Activated CD8-positive, alpha-beta T cell treated with anti-CD3 and anti-CD28 coated beads, Interleukin-2, amount 10 ng/mL, durations not matched to agents 7 days and 5 days (primary cell): Measurements from ENCODE around the gene SIK1. TPM values are rescaled to one million over a fixed set of nuclear protein-coding genes. Genes with fewer than 3 reads are reported as not detected.
"Not testable (repeated sequence)": the region's sequence is repeated elsewhere in the genome, so short reads cannot be mapped to it uniquely, and the experiment has no call there.

ENCODE experiments used
- ATAC-seq: fragments of 150-1000 bp; cut with Tn5 transposase; one replicate; pipeline ENCODE4 v1.10.0; 2021; ENCODE audit warnings: moderate library complexity
- CTCF ChIA-PET: fragments of 350-600 bp; sonication (Branson Sonifier 250); formaldehyde crosslinking; loops from one replicate; lab custom pipeline; 2021; ENCODE audit warnings: antibody characterized with exemption; lab: Charles Lee
- POLR2A ChIA-PET: fragments of 350-600 bp; sonication (Branson Sonifier 250); formaldehyde crosslinking; loops from one replicate; lab custom pipeline; 2021; ENCODE audit warnings: antibody characterized with exemption; lab: Charles Lee
- DNase-seq: peaks from one replicate; pipeline ENCODE4 v3.0.0-alpha.2; 2020
- H3K27ac Mint-ChIP-seq: one replicate; pipeline ENCODE4 v1.8.0; 2021; ENCODE audit warnings: mild to moderate bottlenecking, mixed read lengths
- H3K27me3 Mint-ChIP-seq: one replicate; pipeline ENCODE4 v1.8.0; 2021; ENCODE audit warnings: low read depth, mixed read lengths
- H3K36me3 Mint-ChIP-seq: one replicate; pipeline ENCODE4 v1.8.0; 2021; ENCODE audit warnings: low read depth, mixed read lengths
- H3K4me1 Mint-ChIP-seq: one replicate; pipeline ENCODE4 v1.8.0; 2021; ENCODE audit warnings: low read depth, mixed read lengths
- H3K4me3 Mint-ChIP-seq: one replicate; pipeline ENCODE4 v1.8.0; 2021; ENCODE audit warnings: mild to moderate bottlenecking, mixed read lengths
- H3K9me3 Mint-ChIP-seq: one replicate; pipeline ENCODE4 v1.8.0; 2022; ENCODE audit warnings: mixed read lengths; ENCODE audit not compliant: insufficient read depth
- total RNA-seq, 2 experiments: library from RNA; stranded (reverse); gene quantifications; one replicate each; pipeline ENCODE4 v1.2.3, GENCODE V29; 2021

Gene SIK1
- total RNA-seq, 2 experiments from 2014 or later = 30.1 to 31.5 TPM

GRCh38 chr21:43430830-43431416 is 4.0 kb upstream of the SIK1 start:
- ATAC-seq, H3K9me3 Mint-ChIP-seq, H3K4me3 Mint-ChIP-seq, H3K27ac Mint-ChIP-seq, H3K4me1 Mint-ChIP-seq, H3K27me3 Mint-ChIP-seq, POLR2A ChIA-PET, H3K36me3 Mint-ChIP-seq, CTCF ChIA-PET, DNase-seq: not testable (repeated sequence)

GRCh38 chr21:43428964-43429363 is 2.0 kb upstream of the SIK1 start:
- H3K9me3 Mint-ChIP-seq, H3K27ac Mint-ChIP-seq, H3K4me3 Mint-ChIP-seq, ATAC-seq, CTCF ChIA-PET, H3K4me1 Mint-ChIP-seq, POLR2A ChIA-PET, H3K27me3 Mint-ChIP-seq, DNase-seq, H3K36me3 Mint-ChIP-seq: not testable (repeated sequence)

- H3K4me3 Mint-ChIP-seq, CTCF ChIA-PET, H3K9me3 Mint-ChIP-seq, H3K36me3 Mint-ChIP-seq, H3K27me3 Mint-ChIP-seq, H3K27ac Mint-ChIP-seq, H3K4me1 Mint-ChIP-seq, DNase-seq, POLR2A ChIA-PET: not testable (repeated sequence)
- ATAC-seq = peak; percentile 83
Measured at GRCh38 chr21:43427242-43427559, 270 bp upstream of the SIK1 start.

- peak; percentile 8 for ATAC-seq
- DNase-seq, POLR2A ChIA-PET: not testable (repeated sequence)
Measured at GRCh38 chr21:43426004-43426403, 927 bp downstream of the SIK1 start.

GRCh38 chr21:43419475-43419874 is 7.5 kb downstream of the SIK1 start:
- H3K4me1 Mint-ChIP-seq, ATAC-seq, H3K4me3 Mint-ChIP-seq, H3K27ac Mint-ChIP-seq, POLR2A ChIA-PET, DNase-seq, H3K9me3 Mint-ChIP-seq, CTCF ChIA-PET, H3K36me3 Mint-ChIP-seq, H3K27me3 Mint-ChIP-seq: not testable (repeated sequence)

More at GRCh38 chr21:43426004-43426403, 927 bp downstream of the SIK1 start:
- H3K27ac Mint-ChIP-seq, H3K9me3 Mint-ChIP-seq, H3K4me1 Mint-ChIP-seq, CTCF ChIA-PET, H3K27me3 Mint-ChIP-seq, H3K4me3 Mint-ChIP-seq, H3K36me3 Mint-ChIP-seq: not testable (repeated sequence)

- H3K36me3 Mint-ChIP-seq, H3K9me3 Mint-ChIP-seq, CTCF ChIA-PET, H3K4me1 Mint-ChIP-seq, H3K4me3 Mint-ChIP-seq, DNase-seq, H3K27me3 Mint-ChIP-seq, POLR2A ChIA-PET: not testable (repeated sequence)
- peak overlapping the region; percentile 70 for H3K27ac Mint-ChIP-seq
- peak; percentile 37 for ATAC-seq
Measured at GRCh38 chr21:43414576-43414975, 12.4 kb downstream of the SIK1 start.

- ATAC-seq, H3K9me3 Mint-ChIP-seq, H3K36me3 Mint-ChIP-seq, CTCF ChIA-PET, DNase-seq, POLR2A ChIA-PET, H3K4me1 Mint-ChIP-seq, H3K4me3 Mint-ChIP-seq, H3K27me3 Mint-ChIP-seq, H3K27ac Mint-ChIP-seq: not testable (repeated sequence)
Measured at GRCh38 chr21:43412020-43412788, 14.7 kb downstream of the SIK1 start.

GRCh38 chr21:43410456-43411068 is 16.4 kb downstream of the SIK1 start:
- H3K9me3 Mint-ChIP-seq, POLR2A ChIA-PET, H3K4me1 Mint-ChIP-seq, H3K27ac Mint-ChIP-seq, H3K4me3 Mint-ChIP-seq, H3K36me3 Mint-ChIP-seq, CTCF ChIA-PET, H3K27me3 Mint-ChIP-seq: not testable (repeated sequence)
- peak; percentile 82 for ATAC-seq
- DNase-seq = peak; percentile 9

- H3K27ac Mint-ChIP-seq, H3K9me3 Mint-ChIP-seq, ATAC-seq, CTCF ChIA-PET, DNase-seq, H3K4me1 Mint-ChIP-seq, H3K27me3 Mint-ChIP-seq, POLR2A ChIA-PET, H3K4me3 Mint-ChIP-seq, H3K36me3 Mint-ChIP-seq: not testable (repeated sequence)
Measured at GRCh38 chr21:43407139-43407538, 19.8 kb downstream of the SIK1 start.

- H3K9me3 Mint-ChIP-seq, CTCF ChIA-PET, POLR2A ChIA-PET, H3K4me1 Mint-ChIP-seq, H3K36me3 Mint-ChIP-seq, DNase-seq, ATAC-seq, H3K27me3 Mint-ChIP-seq, H3K4me3 Mint-ChIP-seq, H3K27ac Mint-ChIP-seq: not testable (repeated sequence)
Measured at GRCh38 chr21:43404450-43404849, 22.5 kb downstream of the SIK1 start.

- POLR2A ChIA-PET, H3K27ac Mint-ChIP-seq, H3K4me3 Mint-ChIP-seq, ATAC-seq, CTCF ChIA-PET, DNase-seq, H3K36me3 Mint-ChIP-seq, H3K9me3 Mint-ChIP-seq, H3K4me1 Mint-ChIP-seq, H3K27me3 Mint-ChIP-seq: not testable (repeated sequence)
Measured at GRCh38 chr21:43403651-43404430, 23.1 kb downstream of the SIK1 start.

GRCh38 chr21:43401125-43401524 is 25.8 kb downstream of the SIK1 start:
- H3K4me1 Mint-ChIP-seq, H3K9me3 Mint-ChIP-seq, H3K4me3 Mint-ChIP-seq, ATAC-seq, H3K36me3 Mint-ChIP-seq, H3K27ac Mint-ChIP-seq, H3K27me3 Mint-ChIP-seq, POLR2A ChIA-PET, DNase-seq, CTCF ChIA-PET: not testable (repeated sequence)
